GM10266 (cell line): ENCODE data around the gene TUB.

Experiments used
- DNase-seq: peaks from one replicate; pipeline ENCODE4 v3.0.0; 2012; ENCODE audit errors: extremely low spot score
- CTCF ChIP-seq: IDR thresholded peaks from 2 replicates; pipeline ENCODE4 v1.5.1; 2012; ENCODE audit warnings: mild to moderate bottlenecking, low read depth; ENCODE audit not compliant: control insufficient read depth, insufficient read depth; ENCODE audit errors: missing control alignments

TUB gene

DNA sequence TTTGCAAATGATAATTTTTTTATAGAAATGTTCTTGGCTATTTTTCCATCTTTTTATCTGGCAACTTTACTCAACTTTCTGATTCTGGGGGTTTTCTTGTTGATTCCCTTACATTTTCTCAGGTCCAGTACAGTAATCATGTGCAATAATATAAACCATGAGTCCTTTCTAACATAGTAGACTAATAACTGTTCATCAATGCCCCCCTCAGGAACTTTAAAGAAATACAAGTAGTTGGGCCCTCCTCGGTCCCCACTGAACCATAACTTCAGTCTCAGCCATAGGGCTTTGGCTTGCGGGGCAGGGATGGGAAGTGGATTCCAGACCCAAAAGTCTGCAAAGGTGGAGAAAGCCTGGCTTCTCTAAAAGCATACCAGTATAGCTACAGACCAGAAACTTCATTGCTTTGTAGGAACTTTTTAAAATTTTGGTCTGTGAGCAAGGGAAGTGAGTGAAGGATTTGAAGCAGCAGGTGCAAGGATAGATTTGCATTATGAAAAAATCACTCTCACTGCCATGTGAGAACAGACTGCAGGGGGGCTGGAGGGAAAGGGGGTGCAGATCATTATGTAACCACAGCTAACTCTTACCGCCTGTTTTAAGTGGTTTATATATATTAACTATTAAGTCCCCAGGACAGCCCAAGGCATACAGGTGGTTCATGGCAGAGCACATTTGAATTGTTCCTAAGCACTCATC, 10.4 kb upstream of the TUB start:
- TF ChIP-seq CTCF: peak; percentile 17
- DNase-seq: peak; percentile 62

GRCh38 chr11:8071616-8072581, 9.1 kb upstream of the TUB start:
- TF ChIP-seq CTCF: no peak
- DNase-seq: no peak

GRCh38 chr11:8075119-8075726, 5.8 kb upstream of the TUB start:
- no peak for TF ChIP-seq CTCF
- no peak for DNase-seq

GRCh38 chr11:8079111-8079675, 1.8 kb upstream of the TUB start:
- DNase-seq: no peak

DNA sequence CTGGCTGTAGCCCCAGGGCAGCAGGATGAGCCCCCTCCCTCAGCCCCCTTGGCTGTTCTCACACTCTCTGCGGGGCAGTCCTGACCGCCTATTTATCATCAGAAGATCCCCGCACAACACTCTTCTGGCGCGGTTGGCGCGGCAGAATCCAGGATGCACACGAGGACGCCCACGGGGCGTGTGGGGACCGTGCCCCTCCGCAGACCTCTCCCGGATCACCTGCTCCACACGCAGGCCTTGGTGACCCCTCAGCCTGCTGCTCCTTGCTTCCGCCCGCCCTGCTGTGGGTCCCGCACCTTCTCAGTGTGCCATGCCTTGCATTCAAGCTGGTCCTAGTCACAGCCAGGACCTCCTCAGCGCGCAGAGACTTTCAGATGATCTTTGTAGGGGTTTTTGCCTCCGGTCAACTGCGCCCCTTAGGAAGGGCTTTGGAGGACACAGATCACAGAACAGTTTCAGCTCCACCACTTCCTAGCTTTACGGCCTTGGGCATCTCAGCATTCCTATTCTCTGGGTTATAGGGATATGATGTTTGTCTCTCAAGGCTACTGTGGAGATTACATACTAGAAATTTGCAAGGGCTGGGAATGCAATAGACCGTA, 841 bp upstream of the TUB start:
- no peak for TF ChIP-seq CTCF
- DNase-seq: no peak

More at GRCh38 chr11:8079111-8079675, 1.8 kb upstream of the TUB start:
- no peak for TF ChIP-seq CTCF

- peak; percentile 30 for DNase-seq
- no peak for TF ChIP-seq CTCF
Measured at GRCh38 chr11:8081591-8082250, 710 bp downstream of the TUB start.
